Camera-type eye (tissue), 1 donor: ENCODE data around the gene PATJ. TPM values are rescaled to one million over a fixed set of nuclear protein-coding genes. Genes with fewer than 3 reads are reported as not detected.

Experiments used
- total RNA-seq: library from RNA; depleted of rRNA; stranded (reverse); fragments of >200 nt; gene quantifications from one replicate; pipeline ENCODE4 v1.2.3, GENCODE V29; 2014

The PATJ gene
- 27.5 TPM for total RNA-seq

DNA sequence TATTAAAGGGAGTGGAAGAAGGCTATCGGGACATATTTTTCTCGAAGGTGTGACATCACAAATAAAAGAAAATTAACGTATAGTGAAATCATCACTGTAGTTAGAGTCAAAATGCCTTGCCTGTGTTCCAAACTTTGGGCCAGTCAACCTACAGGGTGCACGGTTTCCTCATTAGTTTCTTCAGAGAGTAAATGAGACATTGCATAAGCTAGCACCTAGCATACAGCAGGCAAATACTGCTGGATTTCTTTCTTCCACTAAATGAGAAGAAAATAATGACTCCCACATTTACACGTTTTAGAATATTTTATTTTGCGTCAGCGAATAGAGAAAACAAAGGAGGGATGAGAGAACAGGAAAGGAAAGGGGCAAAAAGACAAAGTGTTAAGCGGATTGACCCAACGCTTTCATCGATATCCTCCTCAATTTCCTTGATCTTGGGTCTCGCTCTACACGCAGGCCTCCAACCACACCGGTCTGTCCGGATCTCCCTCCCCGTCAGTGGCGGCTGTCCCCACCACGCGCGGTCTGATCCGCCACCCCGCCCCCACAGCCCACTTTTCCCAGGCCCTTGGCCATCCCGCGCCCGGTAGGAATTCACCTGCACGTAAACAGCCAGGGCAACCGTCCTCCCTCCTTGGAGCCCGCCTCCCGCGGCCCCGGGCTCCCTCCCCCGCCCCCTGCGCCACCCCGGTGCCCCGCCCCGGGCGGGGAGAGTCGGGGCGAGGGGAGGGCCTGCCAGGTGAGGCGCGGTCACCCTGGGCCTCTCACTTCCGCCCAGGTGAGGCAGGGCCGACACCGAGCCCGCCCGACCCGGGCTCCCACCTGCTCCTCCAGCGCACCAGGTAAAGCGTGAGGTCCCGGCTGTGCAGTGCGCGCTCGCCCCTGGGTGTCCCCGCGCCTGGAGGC, at the start of gene PATJ:
TSS of gene PATJ (plus strand) at position 770 of the 909 bp plus-strand sequence. CDS start 20,413 bp downstream, outside the sequence.

GRCh38 chr1:61724813-61725694, 17.2 kb upstream of the PATJ start, which contains the start of gene TM2D1:
TM2D1 (minus strand) TSS chr1:61725141; CDS start chr1:61725120, 21 bp downstream.

DNA sequence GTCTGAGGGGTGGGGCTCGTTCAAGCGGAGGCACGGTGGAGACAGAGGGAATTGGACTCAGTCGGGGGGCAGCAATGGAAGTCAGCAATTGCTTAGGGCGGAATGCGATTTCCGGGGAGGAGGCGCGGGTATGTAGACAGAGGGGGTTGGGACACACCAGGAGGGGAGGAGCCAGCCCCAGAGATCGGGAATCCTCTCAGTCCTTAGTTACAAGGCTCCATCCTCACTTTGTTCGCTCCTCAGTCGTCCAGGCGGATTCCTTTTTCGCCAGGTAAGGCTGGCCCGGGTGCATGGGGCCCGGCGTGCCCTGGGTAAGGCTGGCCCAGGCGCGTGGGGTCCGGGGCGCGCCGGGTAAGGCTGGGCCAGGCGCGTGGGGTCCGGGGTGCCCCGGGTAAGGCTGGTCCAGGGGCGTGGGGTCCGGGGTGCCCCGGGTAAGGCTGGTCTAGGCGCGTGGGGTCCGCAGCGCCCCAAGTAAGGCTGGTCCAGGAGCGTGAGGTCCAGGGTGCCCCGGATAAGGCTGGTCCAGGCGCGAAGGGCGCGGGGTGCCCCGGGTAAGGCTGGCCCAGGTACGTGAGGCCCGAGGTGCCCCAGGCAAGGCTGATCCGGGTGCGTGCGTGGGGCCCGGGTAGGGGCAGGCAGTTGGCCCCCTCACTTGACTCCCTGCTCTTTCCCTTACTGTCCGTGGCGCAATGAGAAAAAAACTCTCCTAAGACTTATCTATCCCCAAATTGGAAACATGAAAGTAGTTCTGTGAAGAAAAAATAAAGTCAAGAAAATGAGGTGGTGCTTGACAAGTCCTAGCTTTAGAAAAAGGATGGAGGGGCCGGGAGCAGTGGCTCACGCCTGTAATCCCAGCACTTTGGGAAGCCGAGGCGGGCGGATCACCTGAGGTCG, 452.6 kb downstream of the PATJ start, which contains the start of gene L1TD1:
TSS of gene L1TD1 (plus strand) at position 199 of the 894 bp plus-strand sequence. CDS start 11,780 bp downstream, outside the sequence.

Other genes starting within 250 kb of the PATJ start
- gene TM2D1, start 17.3 kb upstream of the PATJ start, total RNA-seq: 77.7 TPM